Measurements from ENCODE around the gene CROCC2.

CROCC2 gene

GRCh38 chr2:240959941-240960308 is 53.8 kb downstream of the CROCC2 start:
- DNase-seq = no peak

- peak; percentile 55 for DNase-seq
These were observed 54.3 kb downstream of the CROCC2 start for GRCh38 chr2:240960309-240960970.

DNA sequence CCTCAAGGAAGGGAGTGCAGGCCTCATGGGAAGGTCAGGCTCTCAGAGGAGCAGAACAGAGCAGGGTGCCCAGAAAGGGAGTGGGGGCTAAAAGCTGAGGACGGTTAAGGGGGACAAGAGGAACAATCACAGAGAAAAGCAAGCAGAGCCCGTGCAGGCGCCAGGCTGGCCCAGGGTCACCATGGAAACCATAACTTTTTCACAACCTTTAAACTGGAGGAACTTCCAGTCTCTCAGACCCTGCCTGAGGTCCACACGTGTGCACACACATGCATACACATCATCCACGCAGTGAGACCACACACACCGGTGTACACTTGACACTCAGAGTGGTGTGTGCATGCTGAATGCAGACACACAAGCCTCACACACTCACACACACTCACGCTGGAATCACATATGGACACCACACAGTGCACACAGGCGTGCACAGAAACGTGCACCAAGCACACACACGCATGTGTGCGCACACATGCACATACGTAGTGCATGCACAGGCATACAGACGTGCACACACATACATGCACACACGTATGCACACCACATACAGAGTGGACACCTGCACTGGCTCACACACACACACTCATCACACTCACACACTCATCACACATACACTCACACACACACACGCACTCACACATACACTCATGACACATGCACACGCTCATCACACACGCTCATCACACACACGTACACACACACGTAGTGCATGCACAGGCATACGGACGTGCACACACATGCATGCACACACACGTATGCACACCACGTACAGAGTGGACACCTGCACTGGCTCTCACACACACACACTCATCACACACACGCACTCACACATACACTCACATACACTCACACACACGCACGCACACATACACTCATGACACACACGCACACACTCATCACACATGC is 55.1 kb downstream of the CROCC2 start:
- DNase-seq = peak; percentile 64

- DNase-seq = no peak
These were observed 55.8 kb downstream of the CROCC2 start for GRCh38 chr2:240961910-240962299.

DNA sequence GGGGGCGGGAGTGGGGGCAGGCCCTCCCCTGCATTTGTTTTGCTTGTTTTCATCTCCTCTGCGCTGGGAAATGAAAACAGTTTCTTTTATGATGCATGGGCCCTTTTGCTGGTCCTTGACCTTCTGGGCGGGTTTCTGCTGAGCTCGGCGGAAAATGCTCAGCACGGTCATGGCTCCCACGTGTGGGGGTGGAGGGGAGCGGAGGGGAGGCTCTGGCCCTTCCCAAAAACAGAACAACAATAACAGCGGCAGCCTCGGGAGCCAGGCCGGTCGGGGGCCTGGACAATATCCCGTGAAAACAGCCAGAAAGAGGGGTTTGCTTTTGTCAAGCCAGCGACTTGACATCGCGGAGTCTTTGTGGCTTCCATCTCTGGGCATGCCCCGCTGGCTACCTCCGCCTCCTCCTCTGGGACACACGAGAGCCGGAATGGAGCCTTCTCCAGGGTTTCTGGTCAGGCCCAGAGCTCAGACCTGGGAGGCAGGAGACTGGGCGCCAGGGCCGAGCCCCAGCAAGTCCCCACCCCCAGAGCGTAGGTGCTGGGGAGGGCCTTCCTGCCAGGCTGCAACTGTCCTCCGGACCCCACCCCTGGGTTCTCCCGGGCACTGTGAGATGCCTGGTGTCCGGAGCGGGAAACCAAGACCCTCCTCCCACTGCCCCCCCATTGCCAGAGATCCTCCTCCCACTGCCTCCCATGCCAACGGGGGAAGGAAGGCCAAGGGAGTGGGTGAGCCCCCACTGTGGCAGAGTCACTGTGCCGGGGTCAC is 56.3 kb downstream of the CROCC2 start:
- no peak for DNase-seq

DNA sequence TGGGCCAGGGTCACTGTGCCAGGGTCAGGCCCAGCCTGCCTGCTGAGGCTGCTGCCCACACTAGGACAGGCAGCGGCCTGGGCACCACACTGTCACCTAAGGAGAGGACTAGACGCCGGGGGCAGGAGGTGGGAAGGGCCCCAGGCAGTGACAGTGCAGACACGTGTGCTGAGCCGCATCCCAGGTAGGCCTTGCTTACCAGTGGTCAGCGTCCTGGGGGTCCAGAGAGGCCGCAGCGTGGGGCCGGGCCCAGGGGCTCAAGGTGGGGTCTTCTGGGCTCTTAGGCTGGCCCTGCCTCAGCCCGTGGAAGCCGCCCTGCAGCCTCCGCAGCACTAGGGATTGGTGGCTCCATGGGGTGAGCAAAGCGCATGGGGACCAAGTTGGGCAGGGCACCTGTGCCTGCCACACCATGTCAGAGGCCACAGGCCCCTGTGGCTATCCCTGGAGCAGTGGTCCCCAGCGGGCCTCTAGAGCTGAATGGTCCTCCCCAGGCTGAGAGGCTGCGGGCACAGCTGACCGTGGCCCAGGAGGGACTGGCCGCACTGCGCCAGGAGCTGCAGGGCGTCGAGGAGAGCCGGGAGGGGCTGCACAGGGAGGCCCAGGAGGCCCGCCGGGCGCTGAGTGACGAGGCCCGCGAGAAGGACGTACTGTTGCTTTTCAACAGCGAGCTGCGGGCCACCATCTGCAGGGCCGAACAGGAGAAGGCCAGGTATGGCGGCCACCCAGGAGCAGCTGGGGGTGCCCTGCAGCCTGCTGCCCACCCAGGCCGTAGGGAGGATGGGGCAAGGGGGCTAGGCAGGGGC is 57.1 kb downstream of the CROCC2 start:
- no peak for DNase-seq

- DNase-seq = no peak
These were observed 58.0 kb downstream of the CROCC2 start for GRCh38 chr2:240963868-240964703.

DNA sequence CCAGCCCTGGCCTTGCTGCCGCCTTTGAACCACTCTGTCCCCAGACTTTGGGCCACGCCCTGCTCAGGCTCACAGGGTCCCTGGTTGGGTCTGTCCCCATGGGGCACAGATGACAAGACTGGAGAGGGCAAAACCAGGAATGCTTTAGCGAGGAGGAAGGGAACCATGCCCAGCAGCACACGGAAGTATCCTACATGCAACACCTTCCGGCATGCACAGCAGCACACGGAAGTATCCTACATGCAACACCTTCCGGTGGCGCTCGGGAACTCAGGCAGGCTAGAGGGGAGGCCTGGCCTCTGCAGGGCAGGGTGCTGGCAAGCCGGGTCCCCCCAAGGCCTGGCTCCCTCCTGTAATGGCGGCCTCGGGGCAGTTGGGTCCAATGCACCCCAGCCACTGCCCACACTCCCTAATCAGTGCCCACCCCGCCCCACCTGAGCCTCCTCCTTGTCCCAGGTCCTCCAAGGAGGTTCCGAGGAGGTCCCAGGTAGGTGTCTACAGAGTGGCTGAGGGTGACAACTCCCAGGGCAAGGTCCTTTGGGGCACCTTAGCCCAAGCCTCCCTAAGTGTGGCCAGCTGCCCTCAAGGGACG is 58.7 kb downstream of the CROCC2 start:
- DNase-seq = no peak

DNA sequence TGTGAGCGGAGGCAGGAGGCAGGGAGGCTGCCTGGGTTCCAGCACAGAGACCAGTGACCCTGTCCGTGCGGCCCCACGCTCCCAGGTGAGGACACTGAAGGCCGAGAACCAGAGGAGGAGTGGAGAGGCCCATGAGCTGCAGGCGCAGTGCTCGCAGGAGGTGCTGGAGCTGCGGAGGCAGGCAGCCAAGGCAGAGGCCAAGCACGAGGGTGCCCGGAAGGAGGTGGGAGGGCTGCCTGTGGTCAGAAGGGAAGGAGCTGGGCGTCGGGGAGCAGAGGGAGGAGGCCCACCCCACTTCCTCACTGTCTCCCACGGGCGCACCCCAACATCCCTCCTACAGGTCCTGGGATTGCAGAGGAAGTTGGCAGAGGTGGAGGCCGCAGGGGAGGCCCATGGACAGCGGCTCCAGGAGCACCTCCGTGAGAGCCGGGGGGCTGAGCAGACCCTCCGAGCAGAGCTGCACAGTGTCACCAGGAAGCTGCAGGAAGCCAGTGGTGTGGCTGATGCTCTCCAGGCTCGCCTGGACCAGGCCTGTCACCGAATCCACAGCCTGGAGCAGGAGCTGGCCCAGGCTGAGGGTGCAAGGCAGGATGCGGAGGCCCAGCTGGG is 59.3 kb downstream of the CROCC2 start:
- DNase-seq = peak; percentile 40

DNA sequence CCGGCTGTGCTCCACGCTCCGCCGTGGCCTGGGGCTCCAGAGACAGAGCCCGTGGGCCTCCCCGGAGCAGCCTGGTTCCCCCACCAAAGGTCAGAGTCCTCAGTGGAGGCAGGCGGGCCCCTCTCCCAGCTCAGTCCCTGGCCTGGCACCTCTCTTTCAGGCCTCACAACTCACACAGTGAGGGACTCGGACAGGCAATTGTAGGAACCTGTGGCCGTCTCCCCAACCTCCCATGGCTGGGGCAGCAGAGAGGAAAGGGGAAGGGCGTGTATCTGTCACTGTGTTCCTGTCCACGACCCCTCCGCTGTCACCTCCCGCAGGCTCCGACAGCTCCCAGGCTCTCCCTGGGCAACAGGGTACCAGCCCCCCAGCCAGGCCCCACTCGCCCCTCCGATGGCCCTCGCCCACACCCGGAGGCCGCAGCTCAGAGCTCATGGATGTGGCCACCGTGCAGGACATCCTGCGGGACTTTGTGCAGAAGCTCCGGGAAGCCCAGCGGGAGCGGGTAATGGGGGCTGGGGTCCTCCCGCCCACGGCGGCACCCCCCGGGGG is 59.8 kb downstream of the CROCC2 start:
- no peak for DNase-seq

DNA sequence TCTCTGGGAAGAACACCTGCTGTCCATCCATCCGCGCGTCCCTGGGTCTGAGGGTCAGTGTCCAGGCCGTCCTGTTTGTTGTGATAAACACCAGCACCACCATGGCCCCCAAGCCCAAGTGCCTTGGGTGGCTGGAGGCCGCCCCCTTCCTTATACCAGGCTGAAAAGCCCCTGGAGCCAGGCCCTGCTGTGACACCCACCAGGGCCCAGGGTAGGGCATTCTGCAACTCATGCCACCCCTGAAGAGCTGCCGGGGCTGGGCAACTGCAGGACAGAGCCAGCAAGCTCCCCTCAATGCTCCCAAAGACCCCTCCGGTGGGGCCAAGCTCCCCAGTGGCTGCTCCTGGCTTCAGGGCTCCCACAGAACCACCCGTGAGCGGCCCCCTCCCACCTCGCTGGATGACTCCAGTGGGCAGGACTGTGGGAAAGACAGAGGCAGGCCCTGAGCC is 60.3 kb downstream of the CROCC2 start:
- DNase-seq = no peak

GRCh38 chr2:240966906-240967680 is 61.0 kb downstream of the CROCC2 start:
- no peak for DNase-seq

DNA sequence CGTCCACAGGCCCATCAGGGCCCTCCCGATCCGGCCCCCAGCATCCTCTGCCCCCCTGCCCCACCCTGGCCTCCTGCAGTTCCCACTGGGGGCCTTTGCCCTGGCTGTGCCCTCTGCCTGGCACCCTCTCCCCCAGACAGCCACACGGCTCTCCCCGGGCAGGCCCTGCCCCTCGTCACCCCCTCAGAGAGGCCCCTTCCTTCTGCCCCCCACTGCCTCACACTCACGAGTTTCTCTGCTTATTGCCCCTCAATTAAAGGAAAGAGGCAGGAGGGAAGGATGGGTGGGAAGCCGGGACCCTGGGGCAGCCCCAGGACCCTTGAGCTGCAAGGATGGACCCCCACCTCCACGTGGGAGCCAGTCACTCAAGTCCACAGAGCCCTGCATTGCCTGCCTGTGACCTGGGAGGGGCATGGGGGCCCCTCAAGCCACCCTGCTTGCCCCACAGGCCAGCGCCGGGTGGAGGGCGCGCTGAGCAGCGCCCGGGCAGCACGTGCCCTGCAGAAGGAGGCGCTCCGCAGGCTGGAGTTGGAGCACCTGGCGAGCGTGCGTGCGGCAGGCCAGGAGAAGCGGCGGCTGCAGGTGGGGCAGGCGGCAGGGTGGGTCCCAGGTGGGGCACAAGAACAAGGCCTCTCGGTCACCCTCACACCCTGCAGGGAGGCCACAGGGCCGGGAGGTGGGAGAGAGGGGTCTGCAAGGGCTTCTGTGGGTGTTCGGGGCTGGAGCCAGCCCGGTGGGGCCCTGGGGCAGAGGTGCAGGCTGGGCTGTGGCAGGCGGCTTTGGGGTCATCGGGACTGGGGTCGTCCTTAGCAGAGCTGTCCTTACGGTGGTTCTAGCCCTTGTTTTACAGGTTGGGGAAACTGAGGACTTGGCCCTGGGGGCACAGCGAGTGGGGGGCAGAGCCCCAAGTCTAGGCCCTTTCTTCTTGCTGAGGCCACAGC is 61.8 kb downstream of the CROCC2 start:
- no peak for DNase-seq

DNA sequence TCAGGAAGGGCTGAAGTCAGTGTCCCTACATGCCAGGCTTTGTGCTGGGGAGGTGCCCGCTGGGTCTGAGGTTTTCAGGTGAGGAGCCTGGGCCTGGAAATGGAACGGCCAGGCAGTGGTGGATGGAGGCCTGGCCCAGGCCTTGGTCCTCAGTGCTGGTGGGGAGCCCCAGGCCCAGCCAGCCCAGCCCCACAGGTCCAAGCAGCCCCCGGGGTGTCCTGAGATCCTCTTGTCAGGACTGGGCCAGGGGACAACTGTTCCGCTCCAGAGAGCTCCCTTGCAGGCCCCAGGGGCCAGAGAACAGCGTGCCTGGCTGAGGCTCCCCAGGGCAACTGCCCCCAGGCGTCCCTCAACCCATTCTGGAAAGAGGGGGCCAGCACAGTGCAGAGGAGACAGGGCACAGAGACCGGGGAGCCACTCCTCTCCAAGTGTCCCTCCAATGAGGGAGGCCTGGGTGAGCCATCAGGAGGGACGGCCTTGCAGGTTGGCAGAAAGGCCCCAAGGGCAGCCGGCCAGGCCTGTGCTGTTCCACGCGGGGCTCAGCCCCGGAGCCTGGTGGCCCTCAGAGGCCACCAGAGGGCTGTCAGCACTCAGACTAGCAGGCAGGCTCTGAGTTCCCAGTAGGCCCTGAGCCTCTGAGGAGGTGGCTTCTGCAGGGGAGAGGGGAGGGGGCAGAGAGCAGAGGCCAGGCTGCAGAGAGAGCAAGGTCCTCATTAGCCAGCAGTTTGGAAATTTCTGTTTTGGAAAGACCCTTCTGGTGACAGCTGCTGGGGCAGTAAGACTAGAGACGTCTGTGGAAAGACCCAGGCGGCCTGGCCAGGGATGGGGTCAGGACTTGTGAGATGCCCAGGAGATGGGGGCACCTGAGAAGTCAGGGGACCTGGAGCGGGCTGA is 62.8 kb downstream of the CROCC2 start:
- no peak for DNase-seq

DNA sequence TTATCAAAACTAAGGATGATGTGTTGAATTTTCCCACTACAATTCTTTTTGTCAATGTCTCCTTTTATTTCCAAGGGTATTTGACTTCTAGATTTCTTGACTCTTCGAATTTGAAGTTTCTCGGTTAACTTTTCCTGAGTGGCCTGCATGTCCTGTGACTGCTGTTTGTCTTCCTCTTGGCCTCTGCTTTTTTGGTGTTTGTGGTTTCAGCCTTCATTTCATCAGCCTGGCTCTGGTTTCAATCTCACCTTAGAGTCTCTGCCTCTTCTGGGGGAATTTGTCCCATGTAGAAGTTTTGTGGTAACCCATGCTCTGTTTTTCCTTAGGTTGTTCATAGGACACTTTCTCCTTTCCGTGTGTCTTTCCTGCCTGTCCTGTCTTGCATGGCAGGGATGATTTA is 64.0 kb downstream of the CROCC2 start:
- DNase-seq = no peak

GRCh38 chr2:240970816-240971215 is 64.7 kb downstream of the CROCC2 start:
- DNase-seq = no peak

DNA sequence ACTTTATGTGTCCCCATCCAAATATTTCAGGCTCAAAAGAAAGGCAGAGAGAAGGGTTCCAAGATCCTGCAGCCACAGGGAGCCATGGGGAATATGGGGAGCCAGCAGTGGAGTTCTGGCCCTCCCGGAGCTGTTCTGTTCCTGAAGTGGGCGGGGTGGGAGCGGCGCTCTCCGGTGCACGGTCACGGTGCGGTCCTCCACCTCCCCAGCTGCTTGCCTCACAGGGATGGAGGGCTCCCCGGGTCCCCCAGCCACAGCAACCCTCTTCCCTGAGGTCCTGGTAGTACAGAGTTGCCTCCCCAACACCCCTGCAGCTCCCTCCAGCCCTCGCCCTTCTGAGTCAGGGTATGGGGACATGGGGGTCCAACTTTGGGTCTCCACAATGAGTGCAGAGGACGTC is 66.1 kb downstream of the CROCC2 start:
- no peak for DNase-seq

Measured in hematopoietic multipotent progenitor cell treated with erythropoietin and hydrocortisone succinate and interleukin-3 and kit ligand, for 4 days (in vitro differentiated cells).